ENCODE results near the gene SLCO2A1.

SLCO2A1 gene

GRCh38 chr3:134017490-134017889 is 12.2 kb downstream of the SLCO2A1 start:
- ATAC-seq: no peak
- TF ChIP-seq ZC3H10 (CRISPR knock-in tag; IDR thresholded peaks at IDR 0.05) (no peak), ZNF70 (CRISPR knock-in tag; IDR thresholded peaks at IDR 0.05) (no peak), CREB5 (CRISPR knock-in tag; IDR thresholded peaks at IDR 0.05; ENCODE audit: low read depth) (no peak), ISL1 (CRISPR knock-in tag; IDR thresholded peaks at IDR 0.05) (no peak), CSDC2 (CRISPR knock-in tag; IDR thresholded peaks at IDR 0.05) (no peak), GLIS3 (CRISPR knock-in tag; IDR thresholded peaks at IDR 0.05) (no peak), SNAI2 (CRISPR knock-in tag; IDR thresholded peaks at IDR 0.05) (no peak), ZFP30 (CRISPR knock-in tag; IDR thresholded peaks at IDR 0.05) (no peak), ZNF565 (CRISPR knock-in tag; conservative IDR thresholded peaks at IDR 0.05; ENCODE audit: low read depth) (no peak), PPARA (CRISPR knock-in tag; IDR thresholded peaks at IDR 0.05; ENCODE audit: borderline replicate concordance) (no peak), ARNTL (CRISPR knock-in tag; IDR thresholded peaks at IDR 0.05; ENCODE audit: borderline replicate concordance, low read depth) (no peak), ZFP3 (CRISPR knock-in tag; IDR thresholded peaks at IDR 0.05) (no peak), ESRRG (CRISPR knock-in tag; IDR thresholded peaks at IDR 0.05) (no peak), BACH2 (CRISPR knock-in tag; IDR thresholded peaks at IDR 0.05; ENCODE audit: borderline replicate concordance) (no peak), ZNF8 (CRISPR knock-in tag; IDR thresholded peaks at IDR 0.05) (no peak), RARB (CRISPR knock-in tag; IDR thresholded peaks at IDR 0.05) (no peak)
- TF ChIP-seq, protein P1, sequence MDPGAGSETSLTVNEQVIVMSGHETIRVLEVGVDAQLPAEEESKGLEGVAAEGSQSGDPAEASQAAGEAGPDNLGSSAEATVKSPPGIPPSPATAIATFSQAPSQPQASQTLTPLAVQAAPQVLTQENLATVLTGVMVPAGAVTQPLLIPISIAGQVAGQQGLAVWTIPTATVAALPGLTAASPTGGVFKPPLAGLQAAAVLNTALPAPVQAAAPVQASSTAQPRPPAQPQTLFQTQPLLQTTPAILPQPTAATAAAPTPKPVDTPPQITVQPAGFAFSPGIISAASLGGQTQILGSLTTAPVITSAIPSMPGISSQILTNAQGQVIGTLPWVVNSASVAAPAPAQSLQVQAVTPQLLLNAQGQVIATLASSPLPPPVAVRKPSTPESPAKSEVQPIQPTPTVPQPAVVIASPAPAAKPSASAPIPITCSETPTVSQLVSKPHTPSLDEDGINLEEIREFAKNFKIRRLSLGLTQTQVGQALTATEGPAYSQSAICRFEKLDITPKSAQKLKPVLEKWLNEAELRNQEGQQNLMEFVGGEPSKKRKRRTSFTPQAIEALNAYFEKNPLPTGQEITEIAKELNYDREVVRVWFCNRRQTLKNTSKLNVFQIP (CRISPR knock-in tag; IDR thresholded peaks at IDR 0.05; ENCODE audit: borderline replicate concordance, low read depth): no peak

DNA sequence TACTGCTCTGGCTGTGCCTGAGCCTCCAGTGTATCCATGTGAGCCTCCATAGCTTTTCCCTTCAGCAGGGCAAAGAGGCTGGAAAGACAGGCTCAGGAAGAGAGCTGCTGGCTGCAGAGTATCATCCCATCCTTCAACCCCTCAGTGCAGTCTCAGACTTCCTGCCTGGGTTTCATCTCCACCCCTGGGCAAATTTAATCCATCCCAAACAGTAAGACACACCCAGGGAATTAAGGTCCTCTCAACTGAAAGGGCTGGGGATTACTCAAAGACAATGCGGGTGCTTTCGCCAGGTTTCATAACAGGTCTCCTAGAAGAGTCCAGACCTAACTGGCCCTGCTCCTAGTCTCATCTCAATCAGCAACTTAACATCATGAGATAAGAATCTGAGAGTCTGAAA is 15.5 kb downstream of the SLCO2A1 start:
- no peak for TF ChIP-seq ARNTL (CRISPR knock-in tag; IDR thresholded peaks at IDR 0.05; ENCODE audit: borderline replicate concordance, low read depth)
- TF ChIP-seq CREB5 (CRISPR knock-in tag; IDR thresholded peaks at IDR 0.05; ENCODE audit: low read depth): no peak
- no peak for TF ChIP-seq GLIS3 (CRISPR knock-in tag; IDR thresholded peaks at IDR 0.05)
- TF ChIP-seq ZNF565 (CRISPR knock-in tag; conservative IDR thresholded peaks at IDR 0.05; ENCODE audit: low read depth): no peak
- no peak for TF ChIP-seq ISL1 (CRISPR knock-in tag; IDR thresholded peaks at IDR 0.05)
- TF ChIP-seq PPARA (CRISPR knock-in tag; IDR thresholded peaks at IDR 0.05; ENCODE audit: borderline replicate concordance): no peak
- no peak for TF ChIP-seq RARB (CRISPR knock-in tag; IDR thresholded peaks at IDR 0.05)
- TF ChIP-seq TSHZ2 (CRISPR knock-in tag; IDR thresholded peaks at IDR 0.05): no peak
- no peak for TF ChIP-seq CSRNP3 (CRISPR knock-in tag; IDR thresholded peaks at IDR 0.05)
- no peak for TF ChIP-seq ESRRG (CRISPR knock-in tag; IDR thresholded peaks at IDR 0.05)
- TF ChIP-seq TOX (CRISPR knock-in tag; IDR thresholded peaks at IDR 0.05; ENCODE audit: borderline replicate concordance): no peak
- no peak for TF ChIP-seq ZNF8 (CRISPR knock-in tag; IDR thresholded peaks at IDR 0.05)
- no peak for TF ChIP-seq SNAI2 (CRISPR knock-in tag; IDR thresholded peaks at IDR 0.05)
- TF ChIP-seq ZC3H10 (CRISPR knock-in tag; IDR thresholded peaks at IDR 0.05): no peak
- no peak for TF ChIP-seq PATZ1 (CRISPR knock-in tag; IDR thresholded peaks at IDR 0.05; ENCODE audit: borderline replicate concordance)
- no peak for ATAC-seq
